ENCODE data around the gene LRGUK.

DNA sequence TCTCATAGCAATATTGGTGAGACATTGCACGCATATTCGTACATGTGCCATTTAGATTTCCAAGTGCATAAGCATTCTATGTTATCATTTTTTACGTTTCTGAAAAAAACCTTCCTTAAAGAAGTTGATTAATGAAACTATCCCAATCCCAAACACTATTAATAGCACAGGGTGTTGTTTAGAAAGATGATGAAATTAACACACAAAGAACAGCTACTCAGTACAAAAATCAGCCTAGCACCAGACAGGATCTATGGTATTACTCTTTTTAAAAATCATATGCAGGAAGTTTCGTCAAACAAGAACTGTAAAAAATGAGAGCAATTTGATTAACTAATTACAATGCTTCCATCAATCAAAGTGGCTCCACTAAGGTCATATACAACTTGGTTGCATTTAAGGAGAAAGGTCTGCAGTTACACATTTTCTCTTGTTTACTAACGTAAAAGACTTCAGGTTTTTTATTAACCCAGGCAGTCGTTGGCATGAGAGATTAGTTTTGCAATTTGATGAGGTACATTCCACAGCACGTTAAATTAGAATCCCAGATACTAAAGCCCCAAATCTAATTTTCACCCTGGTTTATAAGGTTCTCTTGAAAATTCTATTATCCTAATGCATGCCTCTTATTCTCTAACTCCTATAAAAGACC, 151.5 kb downstream of the LRGUK start:
- TF ChIP-seq, protein P1, sequence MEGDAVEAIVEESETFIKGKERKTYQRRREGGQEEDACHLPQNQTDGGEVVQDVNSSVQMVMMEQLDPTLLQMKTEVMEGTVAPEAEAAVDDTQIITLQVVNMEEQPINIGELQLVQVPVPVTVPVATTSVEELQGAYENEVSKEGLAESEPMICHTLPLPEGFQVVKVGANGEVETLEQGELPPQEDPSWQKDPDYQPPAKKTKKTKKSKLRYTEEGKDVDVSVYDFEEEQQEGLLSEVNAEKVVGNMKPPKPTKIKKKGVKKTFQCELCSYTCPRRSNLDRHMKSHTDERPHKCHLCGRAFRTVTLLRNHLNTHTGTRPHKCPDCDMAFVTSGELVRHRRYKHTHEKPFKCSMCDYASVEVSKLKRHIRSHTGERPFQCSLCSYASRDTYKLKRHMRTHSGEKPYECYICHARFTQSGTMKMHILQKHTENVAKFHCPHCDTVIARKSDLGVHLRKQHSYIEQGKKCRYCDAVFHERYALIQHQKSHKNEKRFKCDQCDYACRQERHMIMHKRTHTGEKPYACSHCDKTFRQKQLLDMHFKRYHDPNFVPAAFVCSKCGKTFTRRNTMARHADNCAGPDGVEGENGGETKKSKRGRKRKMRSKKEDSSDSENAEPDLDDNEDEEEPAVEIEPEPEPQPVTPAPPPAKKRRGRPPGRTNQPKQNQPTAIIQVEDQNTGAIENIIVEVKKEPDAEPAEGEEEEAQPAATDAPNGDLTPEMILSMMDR (IDR thresholded peaks at IDR 0.05), result no peak
- TF ChIP-seq POLR2A (IDR thresholded peaks at IDR 0.05) (no peak), POLR2AphosphoS5 (IDR thresholded peaks at IDR 0.05) (no peak)
